GM18520 (cell line): ENCODE measurements around the gene SORCS2.

Experiments
- ATAC-seq: cut with Tn5 transposase; IDR thresholded peaks from one replicate; pipeline ENCODE4 v1.9.1; 2021; ENCODE audit not compliant: unreplicated experiment

The SORCS2 gene

DNA sequence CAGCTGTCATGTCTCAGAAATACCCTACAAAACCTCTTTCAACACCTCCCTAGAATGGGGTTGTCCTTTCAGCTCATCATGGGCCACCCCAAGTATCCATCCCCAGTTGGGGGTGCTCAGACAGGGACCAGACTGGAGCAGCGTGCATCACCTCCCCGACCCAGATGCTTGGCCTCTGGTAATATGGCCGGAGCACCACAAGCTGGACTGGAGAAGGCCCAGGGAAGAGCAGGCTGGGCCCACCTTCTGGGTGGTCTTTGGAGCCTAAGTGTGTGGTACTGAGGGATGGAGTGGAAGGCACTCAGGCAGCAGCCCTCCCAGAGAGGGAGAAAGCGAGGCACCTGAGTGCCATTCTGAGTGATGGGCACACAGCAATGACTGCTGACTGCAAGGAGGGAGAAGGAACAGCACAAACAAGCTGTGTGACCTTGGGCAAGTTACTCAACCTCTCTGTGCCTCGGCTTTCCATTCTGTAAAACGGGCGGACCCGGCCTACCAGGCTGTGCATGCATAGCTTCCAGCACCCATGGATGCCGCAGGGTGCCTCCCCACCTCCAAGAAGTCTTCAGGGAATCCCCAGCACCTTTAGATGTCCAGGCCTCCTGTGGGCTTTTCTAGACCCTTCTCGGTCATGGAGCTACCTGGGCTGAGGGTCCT lies 519.1 kb downstream of the SORCS2 start:
- no peak for ATAC-seq

DNA sequence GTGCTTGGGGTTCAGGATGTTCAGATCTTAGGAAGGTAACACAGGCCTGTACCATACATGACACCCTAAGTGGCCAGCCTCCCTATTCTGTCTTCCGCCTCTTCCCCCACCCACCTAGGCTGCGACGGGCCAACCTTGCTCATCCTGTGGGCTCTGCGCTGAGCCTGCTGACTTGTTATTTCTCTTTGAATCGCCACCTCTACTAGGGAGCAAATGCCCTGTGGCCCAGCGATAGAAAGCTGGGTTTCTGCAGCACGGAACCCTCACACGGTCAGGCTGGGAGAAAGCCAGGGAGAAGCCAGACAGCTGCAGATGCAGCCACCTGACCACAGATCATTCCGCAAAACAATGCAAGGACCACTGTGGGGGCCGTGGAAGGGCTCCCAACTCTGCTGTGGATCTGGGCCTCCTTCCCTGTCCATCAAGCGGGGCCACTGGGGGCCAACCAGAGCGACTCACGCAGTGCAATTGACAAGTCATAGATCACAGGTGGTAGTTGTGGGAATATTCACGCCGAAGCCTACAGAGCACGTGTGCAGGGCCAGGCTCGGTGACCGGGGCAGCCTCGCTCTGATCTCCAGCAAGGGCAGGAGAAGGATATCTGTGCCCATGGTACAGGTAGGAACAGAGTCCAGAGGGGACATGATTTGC lies 519.8 kb downstream of the SORCS2 start:
- no peak for ATAC-seq

DNA sequence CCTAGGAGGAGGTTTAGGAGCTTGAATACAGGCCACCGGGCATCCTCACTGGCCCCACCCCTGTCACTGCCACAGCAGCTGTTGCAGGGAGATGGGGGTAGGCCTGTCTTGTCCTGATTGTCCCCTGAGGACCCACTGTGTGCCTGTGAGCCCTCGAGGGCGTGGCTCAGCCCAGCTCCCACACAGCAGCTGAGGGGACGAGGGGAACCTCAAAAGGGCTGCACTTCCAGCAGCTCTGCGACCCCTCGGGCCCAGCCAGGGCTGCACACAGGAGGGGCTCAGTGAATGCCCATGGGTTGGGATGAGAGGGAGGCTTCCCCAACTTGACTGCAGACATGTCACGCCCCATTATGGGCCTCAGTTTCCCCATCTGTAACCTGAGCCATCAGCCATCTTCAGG lies 521.4 kb downstream of the SORCS2 start:
- ATAC-seq, result no peak

DNA sequence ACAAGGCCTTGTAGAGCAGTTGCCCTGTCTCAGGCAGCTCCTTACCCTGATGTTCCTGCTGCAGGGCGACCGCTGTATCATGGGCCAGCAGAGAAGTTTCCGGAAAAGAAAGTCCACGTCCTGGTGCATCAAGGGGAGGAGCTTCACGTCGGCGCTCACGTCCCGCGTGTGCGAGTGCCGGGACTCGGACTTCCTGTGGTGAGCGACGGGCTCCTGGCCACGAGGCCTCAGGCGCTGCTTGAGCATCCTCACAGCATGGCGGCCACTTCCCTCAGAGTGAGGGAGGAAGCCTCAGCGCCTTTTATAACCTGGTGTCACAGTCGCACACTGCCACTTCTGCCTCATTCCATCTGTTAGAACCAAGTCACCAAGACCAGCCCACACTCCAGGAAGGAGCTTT lies 521.8 kb downstream of the SORCS2 start:
- ATAC-seq, result no peak

DNA sequence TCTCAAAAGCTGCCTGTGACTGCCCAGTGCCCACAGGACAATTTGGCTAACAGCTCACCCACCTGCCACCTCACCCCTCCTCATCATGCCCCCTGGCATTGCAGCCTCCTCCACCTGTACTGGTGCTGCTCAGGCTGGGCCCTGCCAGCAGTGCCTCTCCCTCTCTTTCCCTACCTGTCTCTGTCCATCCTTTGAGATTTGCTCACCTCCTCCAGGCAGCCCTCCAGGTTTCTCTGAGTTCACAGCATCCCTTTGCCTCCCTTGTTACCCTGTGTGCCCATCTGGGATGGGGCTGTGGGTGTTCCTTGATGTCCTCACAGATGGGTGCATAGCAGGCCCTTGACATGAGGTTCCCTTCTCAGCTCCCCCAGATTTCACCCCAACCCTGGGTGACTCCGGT lies 522.4 kb downstream of the SORCS2 start:
- ATAC-seq, result no peak

DNA sequence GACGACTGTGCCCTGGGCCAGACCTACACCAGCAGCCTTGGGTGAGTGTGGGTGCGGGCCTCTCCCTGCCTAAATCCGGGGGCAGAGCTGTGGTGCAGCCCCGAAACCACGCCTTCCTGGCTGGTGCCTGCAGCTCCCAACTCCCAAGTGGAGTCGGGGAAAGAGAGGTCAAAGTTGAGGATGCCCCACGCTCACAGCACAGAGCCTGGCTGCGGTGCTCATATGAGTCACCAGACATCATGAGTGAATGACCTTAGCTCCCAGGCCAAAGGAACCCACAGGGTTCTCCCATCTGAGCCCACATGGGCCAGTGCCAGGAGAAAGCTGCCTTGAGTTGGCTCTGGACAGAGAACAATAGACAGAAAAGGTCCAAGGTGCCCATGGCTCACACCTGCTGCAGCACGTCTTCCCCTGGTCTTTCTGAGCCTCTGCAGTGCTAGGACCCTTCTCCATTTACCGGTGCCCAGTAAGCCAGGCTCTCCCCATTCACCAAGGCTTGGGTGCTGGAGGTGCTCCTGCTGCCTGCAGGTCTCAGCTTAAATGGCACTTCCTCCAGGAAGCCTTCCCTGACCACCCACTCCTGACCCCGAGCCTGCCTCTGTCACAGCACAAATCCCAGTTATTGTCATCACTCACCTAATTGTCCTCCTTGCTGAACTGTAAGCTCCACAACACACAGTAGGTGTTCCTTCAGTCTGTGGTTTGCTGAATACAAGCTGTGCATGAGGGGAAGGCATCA lies 523.1 kb downstream of the SORCS2 start:
- no peak for ATAC-seq

DNA sequence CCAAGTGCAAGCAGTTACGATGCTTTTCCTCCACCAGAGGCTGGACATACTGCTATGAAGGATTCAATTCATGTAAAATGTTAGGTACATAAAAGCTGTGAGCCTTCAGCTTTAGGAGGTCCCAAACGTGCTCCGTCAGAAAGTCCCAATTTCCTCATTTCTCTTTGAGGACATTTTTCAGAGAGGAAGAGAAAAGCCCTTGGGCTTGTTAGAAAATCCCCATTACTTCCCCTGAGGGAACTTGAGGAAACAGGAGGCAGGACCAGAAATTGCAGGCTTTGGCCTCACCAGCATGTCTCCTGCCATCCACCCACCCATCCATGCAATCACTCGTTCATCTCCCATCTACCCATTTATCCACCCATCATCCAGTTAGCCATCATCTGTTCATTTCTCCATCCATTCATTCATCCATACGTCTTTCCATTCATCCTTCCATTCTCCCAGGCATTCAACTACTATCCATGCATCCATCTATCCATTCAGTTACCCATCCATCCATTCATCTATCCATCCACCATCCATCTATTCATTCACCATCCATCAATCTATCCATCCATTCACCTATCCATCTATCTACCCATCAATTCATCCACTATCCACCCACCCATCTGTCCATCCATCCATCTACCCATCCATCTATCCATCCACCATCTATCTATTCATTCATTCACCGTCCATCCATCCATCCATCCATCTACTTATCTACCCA lies 523.8 kb downstream of the SORCS2 start:
- no peak for ATAC-seq

DNA sequence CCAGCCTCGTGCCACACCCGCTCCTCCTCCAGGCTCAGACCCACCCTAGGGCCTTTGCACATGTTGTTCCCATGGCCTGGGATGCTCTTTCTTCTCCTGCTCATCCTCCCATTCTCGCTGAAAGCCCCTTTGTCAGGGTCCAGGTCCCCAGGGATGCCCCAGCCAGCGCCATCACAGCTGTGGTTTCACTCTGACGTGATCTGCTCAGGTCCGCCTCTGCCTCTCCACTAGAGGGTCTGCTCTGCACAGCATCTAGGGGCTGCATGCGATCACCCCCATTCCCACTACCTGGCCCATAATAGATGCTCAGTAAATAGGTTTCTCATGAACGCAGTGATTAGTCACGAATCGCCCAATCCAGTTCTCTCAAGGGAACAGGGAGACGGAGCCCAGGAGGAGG lies 524.8 kb downstream of the SORCS2 start:
- ATAC-seq, result no peak

DNA sequence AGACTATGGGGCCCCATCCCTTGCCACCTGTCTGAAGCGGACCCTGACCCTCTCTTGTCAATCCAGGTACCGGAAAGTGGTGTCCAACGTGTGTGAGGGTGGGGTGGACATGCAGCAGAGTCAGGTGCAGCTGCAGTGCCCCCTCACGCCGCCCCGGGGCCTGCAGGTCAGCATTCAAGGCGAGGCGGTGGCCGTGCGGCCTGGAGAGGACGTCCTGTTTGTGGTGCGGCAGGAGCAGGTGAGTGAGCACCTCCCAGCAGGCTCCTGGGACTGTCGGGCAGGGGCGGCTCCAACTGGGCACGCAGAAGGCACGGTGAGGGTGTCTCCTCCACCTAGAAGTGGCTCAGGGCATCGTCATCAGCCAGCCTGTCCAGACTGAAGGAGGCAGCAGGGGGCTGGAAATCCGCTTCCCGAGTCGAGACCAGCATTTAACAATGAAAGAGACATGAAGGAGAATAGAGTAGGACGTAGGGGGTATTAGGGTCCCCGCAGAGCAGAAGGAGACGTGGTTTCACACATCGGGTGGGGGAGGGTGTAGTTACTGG lies 525.7 kb downstream of the SORCS2 start:
- no peak for ATAC-seq

DNA sequence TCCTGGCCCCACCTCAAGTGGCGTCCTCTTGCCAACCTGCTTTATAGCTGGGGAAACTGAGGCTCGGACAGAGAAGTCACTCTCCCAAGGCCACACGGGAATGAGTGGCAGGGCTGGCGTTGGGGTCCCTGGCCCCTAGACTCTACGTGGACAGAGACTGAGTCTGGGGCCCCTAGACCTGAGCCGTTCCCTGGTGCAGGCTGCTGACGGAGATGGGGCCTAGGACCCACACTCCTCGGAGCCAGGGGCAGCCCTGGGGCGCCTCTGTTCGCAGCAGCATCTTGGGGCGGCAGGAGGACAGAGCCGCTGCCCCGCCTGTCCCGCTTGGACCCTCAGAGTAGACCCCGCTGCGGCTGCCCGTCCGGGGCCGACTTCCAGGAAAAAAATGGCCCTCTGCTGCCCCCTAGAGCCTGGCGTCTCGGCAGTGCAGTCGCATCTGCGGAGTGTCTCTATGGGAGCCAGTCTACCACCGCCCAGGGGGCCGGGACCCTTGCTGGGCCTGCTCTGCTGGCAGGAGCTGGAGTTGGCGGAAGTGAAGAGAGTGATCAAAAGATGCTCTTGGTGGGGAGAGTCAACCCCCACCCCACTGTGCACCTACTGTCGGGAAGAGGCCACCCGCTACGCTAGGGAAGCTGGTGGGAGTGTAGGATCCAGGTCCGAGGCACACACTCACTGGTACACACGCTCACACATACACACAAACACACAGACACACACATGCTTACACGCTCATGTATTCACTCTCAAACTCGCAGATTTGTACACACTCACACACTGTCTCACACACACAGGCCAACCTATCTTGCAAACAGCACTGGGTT lies 527.2 kb downstream of the SORCS2 start:
- ATAC-seq, result no peak

DNA sequence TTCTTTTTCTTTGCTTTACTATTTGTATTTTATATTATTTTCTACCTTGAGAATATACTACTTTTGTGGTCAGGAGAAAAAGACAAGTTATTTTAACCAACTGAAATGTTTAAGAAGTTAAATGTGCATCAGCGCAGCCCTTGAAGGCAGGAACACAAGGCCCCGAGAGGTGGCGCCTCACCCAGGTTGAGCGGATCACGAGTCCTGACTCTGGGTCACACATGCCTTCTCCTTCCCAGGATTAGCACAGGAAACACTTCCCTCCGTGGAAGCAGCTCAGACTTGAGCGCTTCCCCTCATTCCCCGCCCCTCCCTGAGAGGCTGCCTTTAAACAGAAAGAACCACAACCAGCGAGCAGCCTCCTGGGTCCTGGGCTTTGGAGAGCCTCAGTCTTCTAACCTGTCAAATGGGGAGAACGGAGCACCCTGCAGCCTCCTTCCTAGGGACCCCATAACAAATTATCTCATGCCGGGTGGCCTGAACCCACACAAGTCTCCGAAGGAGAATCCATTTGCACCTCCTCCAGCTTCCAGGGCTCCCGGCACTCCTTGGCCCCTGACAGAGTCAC lies 529.7 kb downstream of the SORCS2 start:
- no peak for ATAC-seq

DNA sequence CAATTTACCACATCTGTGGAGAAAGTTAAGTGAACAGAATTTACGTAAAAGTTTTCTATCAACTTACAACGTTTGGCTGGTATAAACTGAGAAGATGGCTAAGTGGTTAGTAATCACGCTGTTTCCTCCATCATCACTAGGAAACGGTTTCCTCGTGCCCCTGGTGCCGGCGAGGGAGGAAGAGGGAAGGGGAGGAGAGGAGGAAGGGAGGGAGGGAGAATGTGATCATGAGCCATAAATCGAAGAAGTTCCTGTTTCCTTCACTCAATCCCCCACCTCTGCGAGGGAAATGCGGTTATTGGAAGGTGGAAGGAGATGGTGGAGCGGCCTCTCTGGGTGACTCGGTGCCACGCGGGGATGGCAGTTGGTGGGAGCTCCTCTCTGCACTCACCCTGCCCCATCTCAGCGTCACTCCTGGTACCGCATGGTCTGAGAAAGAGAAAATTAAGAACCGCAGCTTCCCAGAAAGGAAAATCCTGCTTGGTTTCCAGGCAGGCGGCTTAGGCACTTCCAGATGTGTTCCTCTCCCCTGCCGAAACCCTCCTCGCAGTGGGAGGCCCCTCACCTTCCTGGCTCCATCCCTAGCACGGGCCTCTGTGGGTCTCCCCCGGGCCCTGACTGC lies 530.5 kb downstream of the SORCS2 start:
- ATAC-seq, result no peak

DNA sequence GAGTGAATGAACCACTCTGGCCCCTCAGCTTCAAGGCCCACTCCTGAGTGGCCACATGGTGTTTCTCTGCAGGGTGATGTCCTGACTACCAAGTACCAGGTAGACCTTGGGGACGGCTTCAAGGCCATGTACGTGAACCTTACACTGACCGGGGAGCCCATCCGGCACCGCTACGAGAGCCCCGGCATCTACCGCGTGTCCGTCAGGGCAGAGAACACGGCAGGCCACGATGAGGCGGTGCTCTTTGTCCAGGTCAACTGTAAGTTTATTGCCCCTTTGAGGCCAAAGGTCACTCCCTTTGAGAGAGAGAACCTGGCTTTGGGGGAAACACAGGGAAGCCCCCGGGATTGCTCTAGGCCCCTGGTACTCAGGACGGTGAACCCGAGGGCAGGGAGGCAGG lies 531.3 kb downstream of the SORCS2 start:
- ATAC-seq, result no peak

DNA sequence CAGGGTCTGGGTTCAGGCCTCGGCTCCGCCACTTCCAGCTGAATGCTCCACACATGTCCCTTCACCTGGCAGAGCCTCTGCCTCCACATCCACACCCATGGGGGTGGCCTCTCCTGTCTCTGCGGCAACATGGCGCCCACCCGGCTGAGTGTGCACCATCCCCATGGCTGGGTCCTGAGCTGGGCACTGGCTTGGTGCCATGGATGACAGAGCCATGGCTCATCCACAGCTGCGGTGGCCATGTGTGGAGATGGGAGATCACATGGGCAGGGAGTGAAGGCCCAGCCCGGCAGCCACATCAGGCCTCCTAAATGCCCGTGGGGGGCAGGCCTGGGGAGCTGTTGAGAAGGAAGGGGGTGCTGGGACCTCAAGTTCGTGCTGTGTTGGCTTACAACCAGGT lies 533.6 kb downstream of the SORCS2 start:
- no peak for ATAC-seq

DNA sequence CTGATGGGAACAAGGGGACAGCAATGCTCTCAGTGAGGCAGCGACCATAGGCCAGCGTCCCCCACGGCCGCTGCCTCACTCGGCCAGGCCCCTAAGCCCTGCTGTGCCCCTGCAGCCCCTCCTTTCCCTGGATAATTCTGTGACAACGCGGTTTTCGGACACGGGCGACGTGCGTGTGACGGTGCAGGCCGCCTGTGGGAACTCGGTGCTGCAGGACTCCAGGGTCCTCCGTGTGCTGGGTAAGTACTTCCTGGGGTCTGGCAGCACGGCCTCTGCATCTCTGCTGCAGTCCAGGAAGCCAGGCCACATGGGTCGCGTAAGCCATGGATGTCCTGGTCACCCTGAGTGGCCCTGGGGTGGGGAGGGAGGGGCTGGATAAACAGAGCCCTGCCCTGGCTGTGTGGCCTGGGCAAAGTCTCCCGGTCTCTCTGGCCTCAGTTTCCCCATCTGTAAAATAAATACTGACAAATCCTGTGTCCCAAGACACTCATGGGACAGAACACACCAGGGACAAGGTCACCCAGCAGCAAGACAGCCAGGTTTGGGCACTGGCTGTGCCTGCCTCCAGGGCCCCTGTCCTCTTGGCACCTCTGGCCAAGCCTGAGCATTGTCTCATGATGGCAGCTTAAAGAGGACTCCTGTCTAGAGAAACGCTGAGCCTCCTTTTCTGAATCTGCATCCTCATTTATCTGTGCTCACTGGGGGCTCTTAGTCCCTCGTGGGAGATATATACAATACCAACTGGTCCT lies 534.5 kb downstream of the SORCS2 start:
- ATAC-seq, result no peak

DNA sequence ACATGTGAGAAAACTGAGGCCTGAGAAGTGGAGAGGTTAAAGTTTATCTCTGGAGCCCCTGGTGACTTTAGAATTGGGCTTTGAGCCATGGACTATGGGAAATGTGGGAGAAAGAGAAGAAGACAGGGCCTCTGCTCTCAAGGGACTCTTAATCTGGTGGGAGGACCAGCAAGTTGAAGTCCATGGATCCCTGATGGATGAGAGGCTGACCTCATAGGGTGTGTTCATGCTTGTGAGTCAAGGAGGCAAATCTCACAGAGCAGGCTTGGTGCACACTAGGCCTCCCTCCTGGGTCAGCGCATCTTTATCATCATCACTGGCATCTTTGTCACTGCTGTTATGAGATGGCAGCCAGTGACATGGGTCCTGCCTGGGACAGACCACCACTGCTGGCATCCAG lies 535.4 kb downstream of the SORCS2 start:
- no peak for ATAC-seq

DNA sequence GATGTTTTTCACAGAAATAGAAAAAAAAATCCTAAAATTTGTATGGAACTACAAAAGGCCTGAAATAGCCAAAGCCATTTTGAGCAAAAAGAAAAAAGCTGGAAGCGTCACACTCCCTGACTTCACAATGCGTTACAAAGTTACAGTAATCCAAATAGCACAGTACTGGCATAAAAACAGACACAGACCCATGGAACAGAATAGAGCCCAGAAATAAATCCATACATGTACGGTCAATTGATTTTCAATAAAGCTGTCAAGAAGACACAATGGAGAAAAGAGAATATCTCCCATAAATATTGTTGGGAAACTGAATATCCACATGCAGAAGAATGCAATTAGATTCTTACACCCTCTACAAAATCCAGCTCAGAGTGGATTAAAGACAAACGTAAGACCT lies 539.1 kb downstream of the SORCS2 start:
- no peak for ATAC-seq

DNA sequence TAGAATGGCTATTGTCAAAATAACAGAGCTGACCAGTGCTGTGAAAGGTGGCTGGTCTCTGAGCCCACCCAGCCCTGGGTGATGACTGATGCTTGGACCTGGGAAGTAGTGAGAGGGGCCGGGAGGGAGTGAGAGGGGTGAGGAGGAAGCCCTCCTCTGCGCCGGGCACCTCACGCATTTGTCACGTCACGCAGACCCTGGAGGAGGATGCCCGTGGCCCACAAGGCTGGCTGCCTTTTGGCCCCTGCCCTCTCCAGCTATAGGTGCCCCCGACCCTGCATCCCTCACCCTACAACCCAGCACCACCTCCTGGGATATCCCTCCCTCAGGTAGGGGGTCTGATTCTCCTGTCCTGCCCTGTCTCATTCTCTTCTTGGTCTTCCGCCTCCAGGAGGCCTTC lies 539.9 kb downstream of the SORCS2 start:
- ATAC-seq, result no peak

DNA sequence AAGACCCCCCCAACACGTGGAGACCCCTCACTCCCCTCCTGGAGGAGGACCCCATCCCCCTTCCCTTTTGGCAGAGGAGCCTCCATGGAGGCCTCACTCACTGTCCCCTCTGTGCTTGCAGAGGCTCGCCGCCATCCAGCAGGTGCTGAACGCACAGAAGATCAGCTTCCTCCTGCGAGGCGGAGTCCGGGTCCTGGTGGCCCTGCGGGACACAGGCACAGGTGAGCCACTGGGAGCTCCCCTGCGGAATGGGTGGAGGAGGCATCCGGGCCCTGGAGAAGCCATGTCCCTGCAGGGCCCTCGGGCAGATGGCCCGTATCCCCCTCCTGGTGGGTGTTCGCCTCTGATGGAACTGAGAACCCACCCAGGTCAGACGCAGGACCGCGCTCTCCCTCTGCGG lies 540.9 kb downstream of the SORCS2 start:
- ATAC-seq, result no peak
